SU-DHL-6 (cell line): ENCODE data around the gene CCDC85B.
A peak's percentile ranks its signal among the peaks of the same experiment; 100 is the strongest.

Experiments used
- H2AFZ ChIP-seq: fragments of 200-600 bp; sonication (generic); 2 replicates; pipeline ENCODE4 v1.6.1; 2014; ENCODE audit warnings: low read depth, mild to moderate bottlenecking, moderate library complexity, mixed read lengths, antibody characterized with exemption, low read length; ENCODE audit not compliant: severe bottlenecking
- H3F3A ChIP-seq: fragments of 200-600 bp; shearing (Covaris generic); 2 replicates; pipeline ENCODE4 v1.6.0; 2016; ENCODE audit warnings: antibody characterized with exemption, mild to moderate bottlenecking; ENCODE audit not compliant: insufficient read depth
- H3K27ac ChIP-seq: fragments of 200-600 bp; sonication (generic); 2 replicates; pipeline ENCODE4 v1.5.1; 2016; ENCODE audit warnings: low read depth, mild to moderate bottlenecking, low read length, moderate library complexity, mixed read lengths
- H3K27me3 ChIP-seq: fragments of 200-600 bp; sonication (generic), shearing (Covaris generic); 2 replicates; pipeline ENCODE4 v1.6.0; 2014; ENCODE audit warnings: mild to moderate bottlenecking, low read length
- H3K36me3 ChIP-seq: fragments of 200-600 bp; sonication (generic); 2 replicates; pipeline ENCODE4 v1.6.1; 2014; ENCODE audit warnings: mild to moderate bottlenecking, low read length, mixed read lengths
- H3K4me2 ChIP-seq: fragments of 300-600, 200-600 bp; shearing (Covaris generic), sonication (generic); 2 replicates; pipeline ENCODE4 v1.6.0; 2014; ENCODE audit warnings: low read length, low read depth, mild to moderate bottlenecking; ENCODE audit not compliant: poor library complexity, severe bottlenecking
- H3K4me3 ChIP-seq: fragments of 200-600 bp; sonication (generic); 2 replicates; pipeline ENCODE4 v1.5.1; 2014; ENCODE audit warnings: antibody characterized with exemption, low read length, mild to moderate bottlenecking, mixed read lengths; ENCODE audit not compliant: insufficient read depth, poor library complexity, severe bottlenecking
- H3K79me2 ChIP-seq: fragments of 200-600 bp; sonication (generic); 2 replicates; pipeline ENCODE4 v1.6.1; 2014; ENCODE audit warnings: mild to moderate bottlenecking, low read length, moderate library complexity; ENCODE audit not compliant: insufficient read depth
- H3K9ac ChIP-seq: fragments of 200-600 bp; sonication (generic); 2 replicates; pipeline ENCODE4 v1.7.0; 2014; ENCODE audit warnings: mild to moderate bottlenecking, low read length
- H3K9me2 ChIP-seq: fragments of 200-600 bp; sonication (generic); replicated peaks from 2 replicates; pipeline ENCODE4 v1.6.1; 2014; ENCODE audit warnings: low read length; ENCODE audit not compliant: insufficient read depth
- H3K9me3 ChIP-seq: fragments of 200-600 bp; sonication (generic); 2 replicates; pipeline ENCODE4 v1.6.1; 2014; ENCODE audit warnings: low read length, mixed read lengths; ENCODE audit not compliant: insufficient read depth
- H4K20me1 ChIP-seq: fragments of 200-600 bp; sonication (generic); 2 replicates; pipeline ENCODE4 v1.6.1; 2014; ENCODE audit warnings: low read depth, mild to moderate bottlenecking, antibody characterized with exemption, low read length, moderate library complexity, mixed read lengths
- EZH2phosphoT487 ChIP-seq: fragments of 200-600 bp; sonication (generic), shearing (Covaris generic); conservative IDR thresholded peaks from 2 replicates; pipeline ENCODE4 v1.6.1; 2018; ENCODE audit warnings: mild to moderate bottlenecking, antibody characterized with exemption, low read length, moderate library complexity, mixed read lengths
- TF ChIP-seq, protein P1 (sequence below): fragments of 200-600 bp; sonication (generic); IDR thresholded peaks from one replicate; pipeline ENCODE4 v1.5.1; 2017; ENCODE audit warnings: antibody characterized with exemption, mild to moderate bottlenecking, low read length, moderate library complexity; ENCODE audit not compliant: insufficient read depth, poor library complexity, severe bottlenecking

CCDC85B gene

DNA sequence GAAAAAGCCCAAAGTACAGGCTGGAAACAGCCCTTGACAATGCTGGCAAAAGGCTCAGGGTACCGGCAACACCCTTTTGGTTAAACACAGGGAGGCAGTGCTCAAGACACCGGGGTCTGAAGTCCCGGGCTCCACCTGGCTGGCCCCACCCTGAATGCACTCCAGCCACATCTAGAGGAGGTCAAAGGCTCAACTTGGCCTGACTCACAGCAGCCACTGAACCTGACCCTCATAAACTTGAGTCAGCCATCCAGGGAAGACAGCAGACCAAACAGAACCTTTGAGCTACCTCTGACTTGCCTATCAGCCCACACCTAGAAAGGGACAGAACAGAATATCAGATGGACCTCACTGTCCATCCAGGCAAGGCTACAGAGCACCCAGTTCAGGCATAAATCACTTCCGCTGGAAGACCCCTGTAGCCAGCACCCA is 36.3 kb upstream of the CCDC85B start:
- H3K9me2 ChIP-seq, result no peaks in the 10 kb centered on the region
- no peak overlapping the region for H3K9ac ChIP-seq
- no peak overlapping the region for H3K27ac ChIP-seq
- no peaks in the 10 kb centered on the region for H3K9me3 ChIP-seq
- H3K4me2 ChIP-seq, result no peak overlapping the region
- H3K79me2 ChIP-seq, result peaks cover 28% of the 10 kb centered on the region
- H4K20me1 ChIP-seq, result peaks cover 16% of the 10 kb centered on the region
- H3K36me3 ChIP-seq, result peaks cover 24% of the 10 kb centered on the region
- no peak overlapping the region for H3K4me3 ChIP-seq
- H3K27me3 ChIP-seq, result no peaks in the 10 kb centered on the region
- no peak overlapping the region for H2AFZ ChIP-seq
- TF ChIP-seq, protein P1, sequence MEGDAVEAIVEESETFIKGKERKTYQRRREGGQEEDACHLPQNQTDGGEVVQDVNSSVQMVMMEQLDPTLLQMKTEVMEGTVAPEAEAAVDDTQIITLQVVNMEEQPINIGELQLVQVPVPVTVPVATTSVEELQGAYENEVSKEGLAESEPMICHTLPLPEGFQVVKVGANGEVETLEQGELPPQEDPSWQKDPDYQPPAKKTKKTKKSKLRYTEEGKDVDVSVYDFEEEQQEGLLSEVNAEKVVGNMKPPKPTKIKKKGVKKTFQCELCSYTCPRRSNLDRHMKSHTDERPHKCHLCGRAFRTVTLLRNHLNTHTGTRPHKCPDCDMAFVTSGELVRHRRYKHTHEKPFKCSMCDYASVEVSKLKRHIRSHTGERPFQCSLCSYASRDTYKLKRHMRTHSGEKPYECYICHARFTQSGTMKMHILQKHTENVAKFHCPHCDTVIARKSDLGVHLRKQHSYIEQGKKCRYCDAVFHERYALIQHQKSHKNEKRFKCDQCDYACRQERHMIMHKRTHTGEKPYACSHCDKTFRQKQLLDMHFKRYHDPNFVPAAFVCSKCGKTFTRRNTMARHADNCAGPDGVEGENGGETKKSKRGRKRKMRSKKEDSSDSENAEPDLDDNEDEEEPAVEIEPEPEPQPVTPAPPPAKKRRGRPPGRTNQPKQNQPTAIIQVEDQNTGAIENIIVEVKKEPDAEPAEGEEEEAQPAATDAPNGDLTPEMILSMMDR, result no peak
- TF ChIP-seq EZH2phosphoT487, result no peak
- H3F3A ChIP-seq, result peaks cover 34% of the 10 kb centered on the region

DNA sequence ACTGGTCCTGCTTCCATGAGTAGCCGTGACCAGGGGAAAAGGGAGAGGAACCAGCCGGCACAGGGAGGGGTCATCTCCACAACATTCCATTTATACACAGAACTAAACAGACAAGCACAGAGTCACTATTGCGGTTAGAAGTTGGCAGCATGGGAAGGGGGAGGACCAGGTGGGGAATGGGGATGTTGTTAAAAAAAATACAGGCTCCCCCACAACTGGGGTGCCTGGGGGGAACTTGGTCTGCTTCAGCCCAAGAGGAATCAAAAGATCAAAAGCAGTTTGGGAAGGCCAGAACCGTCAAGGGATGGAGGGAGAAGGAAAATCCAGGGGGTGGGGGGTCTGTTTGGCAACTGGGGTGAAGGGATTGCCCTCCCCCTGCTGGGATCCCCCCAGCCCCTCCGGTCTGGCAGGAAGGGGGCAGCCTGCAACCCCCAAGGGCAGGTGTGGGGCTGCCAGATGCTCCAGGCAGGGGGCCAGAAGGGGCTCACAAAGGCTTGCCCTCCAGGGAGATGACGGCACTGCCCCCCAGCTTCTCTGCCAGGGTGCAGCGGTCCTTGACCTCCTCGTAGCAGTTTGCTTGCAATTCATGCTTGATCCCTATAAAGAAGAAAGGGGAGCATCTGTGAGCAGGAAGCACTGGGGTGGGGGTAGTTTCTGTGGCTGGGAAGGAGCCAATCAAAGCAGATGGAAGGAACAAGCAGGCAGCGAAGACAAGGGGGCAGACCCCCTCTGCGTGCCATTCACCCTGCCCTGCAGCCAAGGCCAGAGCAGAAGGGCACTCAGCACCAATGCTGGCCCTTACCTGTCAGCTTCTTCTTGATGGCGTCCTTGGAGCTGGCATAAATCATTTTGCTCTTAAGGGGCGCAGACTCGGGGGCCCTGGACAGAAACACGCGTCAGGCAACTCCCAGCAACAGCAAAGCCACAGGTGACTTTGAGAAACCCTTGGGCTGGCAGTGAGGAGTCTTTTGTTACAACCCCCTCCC is 35.3 kb upstream of the CCDC85B start:
- Histone ChIP-seq H3K27ac (no peak overlapping the region), H3K79me2 (peaks cover 28% of the 10 kb centered on the region), H3K36me3 (peaks cover 24% of the 10 kb centered on the region)

DNA sequence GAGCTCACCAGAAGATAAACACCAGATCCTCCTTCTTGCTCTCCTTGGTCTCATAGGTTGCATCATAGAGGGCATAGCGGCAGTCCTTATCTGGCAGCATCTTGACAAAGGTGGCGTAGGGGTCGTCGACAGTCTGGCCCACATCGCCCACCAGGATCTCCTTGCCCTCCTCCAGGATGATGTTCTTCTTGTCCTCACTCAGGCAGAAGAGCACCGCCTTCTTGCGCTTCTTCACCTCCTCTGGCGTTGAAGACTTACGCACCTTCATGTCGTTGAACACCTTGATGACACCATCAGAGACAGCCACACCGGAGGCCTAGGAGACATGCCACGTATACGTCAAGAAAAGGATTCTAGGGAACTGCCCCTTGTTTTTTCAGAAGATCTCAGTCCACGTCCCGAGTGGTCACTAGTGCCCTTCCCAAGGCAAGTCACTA is 34.5 kb upstream of the CCDC85B start:
- Histone ChIP-seq H3F3A (peaks cover 34% of the 10 kb centered on the region), H3K9me2 (no peaks in the 10 kb centered on the region), H4K20me1 (peaks cover 16% of the 10 kb centered on the region), H3K9me3 (no peaks in the 10 kb centered on the region), H3K27ac (no peak overlapping the region), H3K27me3 (no peaks in the 10 kb centered on the region), H3K4me2 (peak overlapping the region; percentile 86), H3K4me3 (peak overlapping the region; percentile 66), H2AFZ (no peak overlapping the region), H3K36me3 (peaks cover 24% of the 10 kb centered on the region), H3K9ac (peak overlapping the region; percentile 97), H3K79me2 (peaks cover 31% of the 10 kb centered on the region)
- no peak for TF ChIP-seq EZH2phosphoT487
- TF ChIP-seq, protein P1, result no peak

More for the DNA sequence above, 35.3 kb upstream of the CCDC85B start:
- H3K4me2 ChIP-seq, result no peak overlapping the region
- no peaks in the 10 kb centered on the region for H3K9me3 ChIP-seq
- no peak overlapping the region for H3K4me3 ChIP-seq
- no peak overlapping the region for H2AFZ ChIP-seq
- H3K9ac ChIP-seq, result no peak overlapping the region
- peaks cover 16% of the 10 kb centered on the region for H4K20me1 ChIP-seq
- no peaks in the 10 kb centered on the region for H3K27me3 ChIP-seq
- H3F3A ChIP-seq, result peaks cover 34% of the 10 kb centered on the region
- H3K9me2 ChIP-seq, result no peaks in the 10 kb centered on the region
- TF ChIP-seq EZH2phosphoT487, result no peak
- TF ChIP-seq, protein P1, result no peak
